Measurements from ENCODE around the gene C19orf38.

Gene C19orf38

DNA sequence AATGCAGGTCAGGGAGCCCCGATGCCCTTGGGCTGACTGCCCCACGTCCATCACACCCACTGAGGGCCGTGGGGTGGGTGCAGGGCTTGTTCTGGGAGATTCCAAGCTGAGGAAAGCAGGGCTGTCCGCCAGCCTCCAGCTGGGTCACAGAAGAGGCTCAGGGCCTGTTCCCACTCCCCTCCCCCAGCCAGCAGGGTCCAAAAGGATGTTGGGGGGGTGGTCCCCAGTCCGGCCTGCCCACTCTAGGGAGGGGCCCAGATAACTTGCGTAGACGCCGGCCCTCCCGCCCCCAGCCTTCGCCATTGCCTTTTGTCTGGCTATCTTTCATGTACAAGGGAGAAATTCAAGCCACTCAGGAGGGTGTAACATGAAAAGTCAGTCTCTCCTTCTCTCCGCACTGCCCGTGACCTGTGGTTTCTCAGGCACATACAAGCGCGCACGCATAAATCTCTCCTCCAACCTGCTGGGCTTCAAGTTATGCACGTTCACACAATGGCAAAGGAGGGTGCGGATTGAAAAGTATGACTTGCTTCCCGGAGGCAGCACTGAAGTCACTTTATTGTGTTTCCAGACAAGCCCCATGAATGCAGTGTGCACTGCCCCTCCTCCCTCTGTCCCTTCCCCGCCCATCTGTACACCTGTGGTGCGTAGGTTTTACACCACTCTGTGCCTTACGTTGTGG lies 43.3 kb downstream of the C19orf38 start:
- no peak overlapping the region for H3K4me3 ChIP-seq (ENCODE audit: low read length)
- H3K4me2 ChIP-seq (ENCODE audit: low read length): no peak overlapping the region
- no peak overlapping the region for H3K27ac ChIP-seq (ENCODE audit: low read length)
- H4K20me1 ChIP-seq (ENCODE audit: insufficient read depth, low read length): peaks cover 76% of the 10 kb centered on the region
- peaks cover 83% of the 10 kb centered on the region for H3K79me2 ChIP-seq (ENCODE audit: low read length)
- no peaks in the 10 kb centered on the region for H3K36me3 ChIP-seq (replicated peaks; ENCODE audit: low read depth, low read length)
- TF ChIP-seq, protein P1, sequence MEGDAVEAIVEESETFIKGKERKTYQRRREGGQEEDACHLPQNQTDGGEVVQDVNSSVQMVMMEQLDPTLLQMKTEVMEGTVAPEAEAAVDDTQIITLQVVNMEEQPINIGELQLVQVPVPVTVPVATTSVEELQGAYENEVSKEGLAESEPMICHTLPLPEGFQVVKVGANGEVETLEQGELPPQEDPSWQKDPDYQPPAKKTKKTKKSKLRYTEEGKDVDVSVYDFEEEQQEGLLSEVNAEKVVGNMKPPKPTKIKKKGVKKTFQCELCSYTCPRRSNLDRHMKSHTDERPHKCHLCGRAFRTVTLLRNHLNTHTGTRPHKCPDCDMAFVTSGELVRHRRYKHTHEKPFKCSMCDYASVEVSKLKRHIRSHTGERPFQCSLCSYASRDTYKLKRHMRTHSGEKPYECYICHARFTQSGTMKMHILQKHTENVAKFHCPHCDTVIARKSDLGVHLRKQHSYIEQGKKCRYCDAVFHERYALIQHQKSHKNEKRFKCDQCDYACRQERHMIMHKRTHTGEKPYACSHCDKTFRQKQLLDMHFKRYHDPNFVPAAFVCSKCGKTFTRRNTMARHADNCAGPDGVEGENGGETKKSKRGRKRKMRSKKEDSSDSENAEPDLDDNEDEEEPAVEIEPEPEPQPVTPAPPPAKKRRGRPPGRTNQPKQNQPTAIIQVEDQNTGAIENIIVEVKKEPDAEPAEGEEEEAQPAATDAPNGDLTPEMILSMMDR (IDR thresholded peaks at IDR 0.05; ENCODE audit: low read depth, low read length): no peak
- TF ChIP-seq EZH2phosphoT487 (IDR thresholded peaks at IDR 0.05; ENCODE audit: low read depth): no peak
- no peaks in the 10 kb centered on the region for H3K27me3 ChIP-seq (ENCODE audit: low read depth, low read length)
- no peak overlapping the region for H3K9ac ChIP-seq (ENCODE audit: low read length)
- H3K9me3 ChIP-seq (ENCODE audit: insufficient read depth, low read length): no peaks in the 10 kb centered on the region
- no peak overlapping the region for H2AFZ ChIP-seq (ENCODE audit: low read depth, low read length)
- peaks cover 16% of the 10 kb centered on the region for H3K4me1 ChIP-seq (ENCODE audit: low read length)

DNA sequence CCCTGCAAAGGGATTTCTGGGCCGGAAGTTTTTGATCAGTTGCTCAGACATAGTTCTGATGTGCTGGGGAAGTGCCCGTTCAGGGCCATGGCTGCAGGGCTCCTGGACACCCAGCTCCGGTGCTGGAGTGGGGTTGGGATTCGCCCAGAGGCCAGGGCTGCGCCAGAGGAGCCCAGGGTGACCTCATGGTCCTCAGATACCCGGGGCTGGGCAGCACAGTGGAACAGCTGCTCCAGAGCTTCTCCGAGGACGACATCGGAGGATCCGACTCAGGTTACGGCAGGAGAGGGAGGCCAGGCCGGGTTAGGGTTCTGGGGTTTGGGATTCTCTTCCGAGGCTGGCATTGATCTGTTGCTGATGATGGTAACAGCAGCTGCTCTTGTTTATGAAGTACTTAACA lies 44.0 kb downstream of the C19orf38 start:
- TF ChIP-seq, protein P1 (IDR thresholded peaks at IDR 0.05; ENCODE audit: low read depth, low read length): no peak
- TF ChIP-seq EZH2phosphoT487 (IDR thresholded peaks at IDR 0.05; ENCODE audit: low read depth): no peak
- peaks cover 76% of the 10 kb centered on the region for H4K20me1 ChIP-seq (ENCODE audit: insufficient read depth, low read length)

DNA sequence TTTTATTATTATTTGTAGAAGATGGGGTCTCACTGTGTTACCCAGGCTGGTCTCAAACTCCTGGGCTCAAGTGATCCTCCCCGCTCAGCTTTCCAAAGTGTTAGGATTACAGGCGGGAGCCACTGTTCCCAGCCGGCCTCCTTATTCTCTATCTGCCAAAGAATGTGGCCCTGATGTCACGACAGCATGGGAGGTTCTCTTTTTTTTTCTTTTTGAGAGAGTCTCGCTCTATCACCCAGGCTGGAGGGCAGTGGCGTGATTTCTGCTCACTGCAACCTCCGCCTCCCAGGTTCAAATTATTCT lies 46.6 kb downstream of the C19orf38 start:
- H2AFZ ChIP-seq (ENCODE audit: low read depth, low read length): no peak overlapping the region
- H3K4me1 ChIP-seq (ENCODE audit: low read length): no peaks in the 10 kb centered on the region
- H3K9ac ChIP-seq (ENCODE audit: low read length): no peak overlapping the region
- H3K4me2 ChIP-seq (ENCODE audit: low read length): no peak overlapping the region
- H3K4me3 ChIP-seq (ENCODE audit: low read length): no peak overlapping the region
- TF ChIP-seq EZH2phosphoT487 (IDR thresholded peaks at IDR 0.05; ENCODE audit: low read depth): no peak
- TF ChIP-seq, protein P1 (IDR thresholded peaks at IDR 0.05; ENCODE audit: low read depth, low read length): no peak
- H3K27me3 ChIP-seq (ENCODE audit: low read depth, low read length): no peaks in the 10 kb centered on the region
- peaks cover 81% of the 10 kb centered on the region for H3K79me2 ChIP-seq (ENCODE audit: low read length)
- H3K36me3 ChIP-seq (replicated peaks; ENCODE audit: low read depth, low read length): no peaks in the 10 kb centered on the region
- H4K20me1 ChIP-seq (ENCODE audit: insufficient read depth, low read length): peaks cover 71% of the 10 kb centered on the region
- H3K9me3 ChIP-seq (ENCODE audit: insufficient read depth, low read length): no peaks in the 10 kb centered on the region
- H3K27ac ChIP-seq (ENCODE audit: low read length): no peak overlapping the region

More for the DNA sequence above, 44.0 kb downstream of the C19orf38 start:
- no peaks in the 10 kb centered on the region for H3K9me3 ChIP-seq (ENCODE audit: insufficient read depth, low read length)
- no peak overlapping the region for H2AFZ ChIP-seq (ENCODE audit: low read depth, low read length)
- H3K4me3 ChIP-seq (ENCODE audit: low read length): no peak overlapping the region
- H3K9ac ChIP-seq (ENCODE audit: low read length): no peak overlapping the region
- no peaks in the 10 kb centered on the region for H3K27me3 ChIP-seq (ENCODE audit: low read depth, low read length)
- H3K4me1 ChIP-seq (ENCODE audit: low read length): peaks cover 16% of the 10 kb centered on the region
- peaks cover 83% of the 10 kb centered on the region for H3K79me2 ChIP-seq (ENCODE audit: low read length)
- H3K4me2 ChIP-seq (ENCODE audit: low read length): no peak overlapping the region
- no peak overlapping the region for H3K27ac ChIP-seq (ENCODE audit: low read length)
- no peaks in the 10 kb centered on the region for H3K36me3 ChIP-seq (replicated peaks; ENCODE audit: low read depth, low read length)

DNA sequence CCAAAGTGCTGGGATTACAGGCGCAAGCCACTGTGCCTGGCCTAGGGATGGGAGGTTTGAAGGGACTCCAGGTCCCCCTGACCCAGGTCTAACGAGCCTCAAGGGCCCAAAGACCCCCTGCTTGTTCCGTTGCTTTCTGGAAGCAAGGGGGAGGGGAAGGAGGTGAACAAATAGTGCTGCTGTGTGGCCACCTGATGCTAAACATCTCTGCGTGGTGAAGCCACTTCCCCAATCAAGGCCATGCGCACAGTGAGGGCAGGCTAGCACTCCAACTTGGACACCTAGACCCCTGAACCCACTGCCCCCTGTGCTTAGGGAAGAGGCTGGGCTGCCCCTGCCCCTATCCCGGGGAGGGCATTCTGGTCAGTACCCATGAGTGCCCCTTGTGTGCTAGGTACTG lies 47.1 kb downstream of the C19orf38 start:
- peaks cover 85% of the 10 kb centered on the region for H3K79me2 ChIP-seq (ENCODE audit: low read length)

More for the DNA sequence above, 47.1 kb downstream of the C19orf38 start:
- H3K9ac ChIP-seq (ENCODE audit: low read length): no peak overlapping the region
- H2AFZ ChIP-seq (ENCODE audit: low read depth, low read length): no peak overlapping the region
- H3K4me1 ChIP-seq (ENCODE audit: low read length): no peaks in the 10 kb centered on the region
- no peak overlapping the region for H3K4me2 ChIP-seq (ENCODE audit: low read length)
- H3K27me3 ChIP-seq (ENCODE audit: low read depth, low read length): no peaks in the 10 kb centered on the region
- H3K36me3 ChIP-seq (replicated peaks; ENCODE audit: low read depth, low read length): no peaks in the 10 kb centered on the region
- no peaks in the 10 kb centered on the region for H3K9me3 ChIP-seq (ENCODE audit: insufficient read depth, low read length)
- H3K27ac ChIP-seq (ENCODE audit: low read length): no peak overlapping the region
- H4K20me1 ChIP-seq (ENCODE audit: insufficient read depth, low read length): peaks cover 75% of the 10 kb centered on the region
- H3K4me3 ChIP-seq (ENCODE audit: low read length): no peak overlapping the region
- TF ChIP-seq EZH2phosphoT487 (IDR thresholded peaks at IDR 0.05; ENCODE audit: low read depth): no peak
- TF ChIP-seq, protein P1 (IDR thresholded peaks at IDR 0.05; ENCODE audit: low read depth, low read length): no peak
